Caco-2 (cell line): ENCODE results near the gene VSTM5. TPM values are rescaled to one million over a fixed set of nuclear protein-coding genes. Genes with fewer than 3 reads are reported as not detected.

ENCODE experiments used
- BruUV-seq: library from RNA; stranded (reverse); fragments of 400-500 nt; replicated peaks from 2 replicates; lab custom pipeline; 2021; lab: Mats Ljungman, UMichigan
- CTCF ChIA-PET: fragments of 300-600 bp; sonication (Branson Sonifier 250); formaldehyde crosslinking; loops from one replicate; lab custom pipeline; 2022; ENCODE audit warnings: antibody characterized with exemption; lab: Charles Lee
- POLR2A ChIA-PET: fragments of 300-600 bp; sonication (Branson Sonifier 250); formaldehyde crosslinking; loops from one replicate; lab custom pipeline; 2022; ENCODE audit warnings: antibody characterized with exemption; lab: Charles Lee
- DNase-seq, 2 experiments: peaks; one replicate each; pipeline versions ENCODE4 v3.0.0 to v3.0.0-alpha.2; 2020 to 2022
- H3K27me3 ChIP-seq: replicated peaks from 2 replicates; pipeline ENCODE4 v1.6.0; 2011; ENCODE audit warnings: low read length; ENCODE audit not compliant: control insufficient read depth, insufficient read depth
- H3K36me3 ChIP-seq: 2 replicates; pipeline ENCODE4 v1.5.1; 2011; ENCODE audit warnings: low read length; ENCODE audit not compliant: control insufficient read depth, insufficient read depth
- H3K4me1 ChIP-seq: fragments of 250-450 bp; sonication (Bioruptor Pico); 2 replicates; pipeline ENCODE4 v1.5.1; 2020; ENCODE audit warnings: mild to moderate bottlenecking
- H3K4me3 ChIP-seq: 2 replicates; pipeline ENCODE4 v1.5.1; 2011; ENCODE audit warnings: low read depth, mild to moderate bottlenecking, control low read depth, low read length
- H3K9me3 ChIP-seq: fragments of 250-450 bp; sonication (Bioruptor Pico); 2 replicates; pipeline ENCODE4 v1.5.1; 2020; ENCODE audit warnings: mild to moderate bottlenecking, moderate library complexity
- H3K27ac Mint-ChIP-seq: one replicate; pipeline ENCODE4 v1.8.0; 2022; ENCODE audit warnings: mixed read lengths; ENCODE audit not compliant: unreplicated experiment
- H3K27me3 Mint-ChIP-seq: one replicate; pipeline ENCODE4 v1.8.0; 2022; ENCODE audit warnings: mixed read lengths; ENCODE audit not compliant: insufficient read depth, unreplicated experiment
- H3K36me3 Mint-ChIP-seq: one replicate; pipeline ENCODE4 v1.8.0; 2022; ENCODE audit warnings: mild to moderate bottlenecking, mixed read lengths; ENCODE audit not compliant: insufficient read depth, unreplicated experiment
- H3K4me1 Mint-ChIP-seq: one replicate; pipeline ENCODE4 v1.8.0; 2022; ENCODE audit warnings: low read depth, mixed read lengths; ENCODE audit not compliant: unreplicated experiment
- H3K4me3 Mint-ChIP-seq: one replicate; pipeline ENCODE4 v1.8.0; 2022; ENCODE audit warnings: mild to moderate bottlenecking, moderate library complexity, mixed read lengths; ENCODE audit not compliant: unreplicated experiment
- H3K9me3 Mint-ChIP-seq: one replicate; pipeline ENCODE4 v1.8.0; 2022; ENCODE audit warnings: mixed read lengths; ENCODE audit not compliant: unreplicated experiment
- intact Hi-C: fragments of 100-400 bp; cut with micrococcal nuclease; formaldehyde crosslinking; loops from one replicate; pipeline ENCODE4 v1.10.0; 2022; ENCODE audit not compliant: unreplicated experiment
- total RNA-seq: library from RNA; stranded (reverse); gene quantifications from 2 replicates; pipeline ENCODE4 v1.2.3, GENCODE V29; 2022
- TF ChIP-seq, protein P1 (sequence below), 2 experiments: fragments of 200-600 bp in 1 of 2; IDR thresholded peaks; 1 replicate in 1 of 2; 2 replicates in 1 of 2; pipeline versions ENCODE4 v1.5.1 to v1.8.0; 2011 to 2022; ENCODE audit warnings: antibody characterized with exemption in 1 of 2, control low read depth in 1 of 2, inconsistent platforms in 1 of 2, low read depth in 1 of 2, low read length in 1 of 2, mild to moderate bottlenecking in 1 of 2, moderate library complexity in 1 of 2; ENCODE audit not compliant: insufficient read depth in 1 of 2, severe bottlenecking in 1 of 2, unreplicated experiment in 1 of 2

VSTM5 gene
- total RNA-seq, 1 experiment from 2014 or later, result 1.5 TPM

- no peaks in the 10 kb centered on the region for H3K9me3 ChIP-seq
- TF ChIP-seq, protein P1, sequence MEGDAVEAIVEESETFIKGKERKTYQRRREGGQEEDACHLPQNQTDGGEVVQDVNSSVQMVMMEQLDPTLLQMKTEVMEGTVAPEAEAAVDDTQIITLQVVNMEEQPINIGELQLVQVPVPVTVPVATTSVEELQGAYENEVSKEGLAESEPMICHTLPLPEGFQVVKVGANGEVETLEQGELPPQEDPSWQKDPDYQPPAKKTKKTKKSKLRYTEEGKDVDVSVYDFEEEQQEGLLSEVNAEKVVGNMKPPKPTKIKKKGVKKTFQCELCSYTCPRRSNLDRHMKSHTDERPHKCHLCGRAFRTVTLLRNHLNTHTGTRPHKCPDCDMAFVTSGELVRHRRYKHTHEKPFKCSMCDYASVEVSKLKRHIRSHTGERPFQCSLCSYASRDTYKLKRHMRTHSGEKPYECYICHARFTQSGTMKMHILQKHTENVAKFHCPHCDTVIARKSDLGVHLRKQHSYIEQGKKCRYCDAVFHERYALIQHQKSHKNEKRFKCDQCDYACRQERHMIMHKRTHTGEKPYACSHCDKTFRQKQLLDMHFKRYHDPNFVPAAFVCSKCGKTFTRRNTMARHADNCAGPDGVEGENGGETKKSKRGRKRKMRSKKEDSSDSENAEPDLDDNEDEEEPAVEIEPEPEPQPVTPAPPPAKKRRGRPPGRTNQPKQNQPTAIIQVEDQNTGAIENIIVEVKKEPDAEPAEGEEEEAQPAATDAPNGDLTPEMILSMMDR (IDR thresholded peaks at IDR 0.05; ENCODE audit: insufficient read depth in 1 of 2, low read depth in 1 of 2, low read length in 1 of 2, severe bottlenecking in 1 of 2, unreplicated experiment in 1 of 2), result no peak
- BruUV-seq, result no TSS peak
- Mint-ChIP-seq H3K9me3 (no peaks in the 10 kb centered on the region), H3K4me1 (peaks cover 5% of the 10 kb centered on the region), H3K27me3 (no peaks in the 10 kb centered on the region), H3K27ac (no peak overlapping the region), H3K4me3 (no peak overlapping the region), H3K36me3 (no peaks in the 10 kb centered on the region)
- H3K4me3 ChIP-seq, result no peak overlapping the region
- intact Hi-C loops, result no loop called here
- POLR2A ChIA-PET, result no interaction called here
- DNase-seq, result no peak
- H3K36me3 ChIP-seq, result no peaks in the 10 kb centered on the region
- no peaks in the 10 kb centered on the region for H3K27me3 ChIP-seq
- peaks cover 5% of the 10 kb centered on the region; the same call in 1 of the 2 replicates for H3K4me1 ChIP-seq
- CTCF ChIA-PET, result no interaction called here
These were observed 9.4 kb downstream of the VSTM5 start for GRCh38 chr11:93840981-93841380.

- peaks cover 5% of the 10 kb centered on the region for H3K4me1 Mint-ChIP-seq
- CTCF ChIA-PET, result interaction anchor here (0.6 kb wide), 1 partner anchor 36 kb away, joined by 3 read pairs; no protein-coding TSS in a partner anchor
- BruUV-seq, result no TSS peak
These were observed 10.2 kb downstream of the VSTM5 start for GRCh38 chr11:93840180-93840579.

DNA sequence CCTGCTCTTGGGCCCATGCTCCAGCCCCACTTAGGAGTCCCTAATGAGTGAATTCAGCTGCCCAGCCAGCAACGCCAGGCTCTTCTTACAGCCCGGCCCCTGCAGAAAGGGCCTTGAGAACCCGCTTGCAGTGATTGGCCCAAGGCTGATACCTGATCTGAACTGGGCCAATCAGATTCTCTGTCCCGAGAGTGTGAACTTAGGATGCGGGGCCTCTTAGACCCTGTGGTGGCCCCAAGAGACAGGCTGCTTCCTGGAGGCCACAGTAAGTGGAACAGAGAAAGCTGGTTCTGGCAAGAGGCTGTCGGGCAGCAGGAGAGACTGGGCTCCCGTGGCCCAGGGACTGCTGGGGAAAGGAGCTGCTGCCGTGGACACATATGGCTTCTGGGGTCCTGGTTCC is 11.5 kb downstream of the VSTM5 start:
- DNase-seq, result no peak
- TF ChIP-seq, protein P1 (IDR thresholded peaks at IDR 0.05; ENCODE audit: insufficient read depth in 1 of 2, low read depth in 1 of 2, low read length in 1 of 2, severe bottlenecking in 1 of 2, unreplicated experiment in 1 of 2), result no peak
- Mint-ChIP-seq H3K4me1 (peaks cover 1% of the 10 kb centered on the region), H3K27me3 (no peaks in the 10 kb centered on the region), H3K27ac (no peak overlapping the region), H3K36me3 (no peaks in the 10 kb centered on the region), H3K9me3 (no peaks in the 10 kb centered on the region), H3K4me3 (no peak overlapping the region)
- intact Hi-C loops, result no loop called here
- Histone ChIP-seq H3K4me3 (no peak overlapping the region), H3K9me3 (no peaks in the 10 kb centered on the region), H3K27me3 (no peaks in the 10 kb centered on the region), H3K4me1 (peaks cover 5% of the 10 kb centered on the region; the same call in 1 of the 2 replicates), H3K36me3 (no peaks in the 10 kb centered on the region)
- ChIA-PET CTCF (interaction anchor here (0.6 kb wide), 1 partner anchor 21 kb away, joined by 8 read pairs; no protein-coding TSS in a partner anchor), POLR2A (no interaction called here)
- BruUV-seq, result no TSS peak

More at GRCh38 chr11:93840180-93840579, 10.2 kb downstream of the VSTM5 start:
- Histone ChIP-seq H3K36me3 (no peaks in the 10 kb centered on the region), H3K4me1 (peaks cover 5% of the 10 kb centered on the region; the same call in 1 of the 2 replicates), H3K4me3 (no peak overlapping the region), H3K27me3 (no peaks in the 10 kb centered on the region), H3K9me3 (no peaks in the 10 kb centered on the region)
- no peak overlapping the region for H3K4me3 Mint-ChIP-seq
- no peaks in the 10 kb centered on the region for H3K36me3 Mint-ChIP-seq
- no peaks in the 10 kb centered on the region for H3K27me3 Mint-ChIP-seq
- no peak overlapping the region for H3K27ac Mint-ChIP-seq
- intact Hi-C loops, result no loop called here
- POLR2A ChIA-PET, result no interaction called here
- DNase-seq, result no peak
- H3K9me3 Mint-ChIP-seq, result no peaks in the 10 kb centered on the region
- TF ChIP-seq, protein P1 (IDR thresholded peaks at IDR 0.05; ENCODE audit: insufficient read depth in 1 of 2, low read depth in 1 of 2, low read length in 1 of 2, severe bottlenecking in 1 of 2, unreplicated experiment in 1 of 2), result no peak
